GM12873 (cell line): ENCODE results near the gene CDS1.

Source experiments
- TF ChIP-seq, protein P1 (sequence below): IDR thresholded peaks from 2 replicates; pipeline ENCODE4 v1.5.1; 2012; ENCODE audit warnings: low read depth, mild to moderate bottlenecking, moderate library complexity, low read length, control low read depth; ENCODE audit not compliant: insufficient read depth; ENCODE audit errors: missing control alignments

The CDS1 gene

DNA sequence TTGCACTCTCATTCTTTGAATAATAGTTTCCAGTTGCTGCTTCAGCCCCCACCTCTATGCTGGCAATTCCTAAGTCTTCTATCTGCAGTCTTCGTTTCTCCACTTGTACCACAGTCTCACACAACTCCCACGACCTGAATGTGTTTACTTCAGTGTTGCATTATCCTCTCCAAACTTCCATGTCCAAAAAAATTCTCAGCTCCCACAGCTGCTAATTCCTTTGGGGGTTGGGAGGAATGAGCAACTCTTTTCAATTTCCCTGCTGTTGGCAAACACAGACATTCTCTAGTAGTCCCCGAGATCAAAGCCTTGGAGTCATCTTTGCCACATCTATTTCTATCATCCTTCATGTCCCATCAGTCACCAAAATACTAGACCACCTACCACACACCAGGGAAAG, 14.4 kb upstream of the CDS1 start:
- TF ChIP-seq, protein P1, sequence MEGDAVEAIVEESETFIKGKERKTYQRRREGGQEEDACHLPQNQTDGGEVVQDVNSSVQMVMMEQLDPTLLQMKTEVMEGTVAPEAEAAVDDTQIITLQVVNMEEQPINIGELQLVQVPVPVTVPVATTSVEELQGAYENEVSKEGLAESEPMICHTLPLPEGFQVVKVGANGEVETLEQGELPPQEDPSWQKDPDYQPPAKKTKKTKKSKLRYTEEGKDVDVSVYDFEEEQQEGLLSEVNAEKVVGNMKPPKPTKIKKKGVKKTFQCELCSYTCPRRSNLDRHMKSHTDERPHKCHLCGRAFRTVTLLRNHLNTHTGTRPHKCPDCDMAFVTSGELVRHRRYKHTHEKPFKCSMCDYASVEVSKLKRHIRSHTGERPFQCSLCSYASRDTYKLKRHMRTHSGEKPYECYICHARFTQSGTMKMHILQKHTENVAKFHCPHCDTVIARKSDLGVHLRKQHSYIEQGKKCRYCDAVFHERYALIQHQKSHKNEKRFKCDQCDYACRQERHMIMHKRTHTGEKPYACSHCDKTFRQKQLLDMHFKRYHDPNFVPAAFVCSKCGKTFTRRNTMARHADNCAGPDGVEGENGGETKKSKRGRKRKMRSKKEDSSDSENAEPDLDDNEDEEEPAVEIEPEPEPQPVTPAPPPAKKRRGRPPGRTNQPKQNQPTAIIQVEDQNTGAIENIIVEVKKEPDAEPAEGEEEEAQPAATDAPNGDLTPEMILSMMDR = no peak

DNA sequence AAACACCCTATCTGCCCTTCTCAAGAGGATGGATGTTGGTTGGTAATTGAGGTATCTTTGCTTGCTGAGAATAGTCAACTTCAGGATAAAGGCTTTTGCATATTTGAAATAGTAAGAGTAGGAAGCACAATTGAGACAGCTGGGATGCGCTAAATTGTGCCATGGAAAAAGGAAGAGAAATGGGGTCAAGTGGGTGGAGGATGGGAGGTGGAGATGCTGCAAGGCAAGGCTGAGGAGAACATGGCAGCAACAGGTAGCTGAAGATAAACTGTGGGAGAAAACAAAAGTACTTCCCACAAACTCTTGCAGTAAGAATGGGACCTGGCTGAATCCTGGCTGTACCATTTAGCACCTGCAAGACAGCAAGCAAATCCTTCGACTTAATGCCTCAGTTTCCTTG, 13.9 kb upstream of the CDS1 start:
- TF ChIP-seq, protein P1 = no peak

DNA sequence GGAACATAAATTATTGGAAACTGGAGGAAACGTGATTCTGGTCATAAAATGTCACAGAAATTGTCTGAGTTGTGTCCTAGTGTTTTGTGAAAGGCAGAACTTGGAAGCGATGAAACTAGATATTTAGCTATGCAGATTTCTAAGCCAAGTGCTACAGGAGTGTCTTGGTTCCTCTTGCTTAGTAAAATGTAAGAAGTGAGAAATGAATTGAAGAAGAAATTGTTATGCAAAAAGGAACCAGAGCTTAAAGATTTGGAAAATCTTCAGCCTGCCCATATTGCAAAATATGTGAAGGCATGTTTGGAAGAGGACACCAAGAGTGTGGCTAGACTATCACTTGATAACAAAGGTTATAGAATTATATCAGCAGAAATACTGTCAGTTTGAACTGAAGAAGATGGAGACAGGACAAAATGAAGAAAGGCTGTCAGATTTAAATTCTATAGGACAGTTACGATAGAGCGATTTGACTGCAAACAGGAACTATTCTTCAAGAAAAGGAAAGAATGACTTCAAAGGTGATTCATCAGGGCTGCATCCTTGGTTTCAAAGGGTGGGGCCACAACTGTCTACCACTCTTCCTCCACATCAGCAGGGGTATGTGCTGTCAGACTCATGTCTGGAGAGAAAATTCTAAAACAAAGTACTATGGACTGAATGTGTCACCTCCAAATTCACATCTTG, 9.4 kb upstream of the CDS1 start:
- TF ChIP-seq, protein P1 = no peak

DNA sequence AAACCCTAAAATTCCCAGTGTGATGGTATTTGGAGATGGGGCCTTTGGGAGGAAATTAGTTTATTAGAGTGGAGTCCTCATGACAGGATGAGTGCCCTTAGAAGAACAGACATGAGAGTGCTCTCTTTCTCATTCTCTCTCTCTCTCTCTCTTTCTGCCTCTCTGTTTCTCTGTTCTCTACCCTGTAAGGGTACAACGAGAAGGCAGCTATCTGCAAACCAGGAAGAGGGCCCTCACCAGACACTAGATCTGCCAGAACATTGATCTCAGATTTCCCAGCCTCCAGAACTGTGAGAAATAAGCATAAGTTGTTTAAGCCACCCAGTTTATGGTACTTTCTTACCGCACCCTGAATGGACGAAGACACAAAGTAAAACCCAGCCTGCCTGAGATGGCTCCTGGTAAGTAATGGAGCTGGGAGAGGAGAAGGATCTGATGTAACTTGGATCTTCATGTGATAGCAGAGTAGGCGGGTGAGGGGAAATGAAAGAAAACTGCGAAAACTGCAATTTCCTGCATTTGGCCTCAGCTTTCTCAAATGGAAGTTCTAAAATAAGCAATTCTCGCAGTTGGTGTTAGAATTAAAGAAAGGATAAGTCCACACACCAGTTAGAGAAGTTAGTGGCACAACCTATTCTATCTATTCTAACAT, 8.7 kb upstream of the CDS1 start:
- TF ChIP-seq, protein P1 = no peak

DNA sequence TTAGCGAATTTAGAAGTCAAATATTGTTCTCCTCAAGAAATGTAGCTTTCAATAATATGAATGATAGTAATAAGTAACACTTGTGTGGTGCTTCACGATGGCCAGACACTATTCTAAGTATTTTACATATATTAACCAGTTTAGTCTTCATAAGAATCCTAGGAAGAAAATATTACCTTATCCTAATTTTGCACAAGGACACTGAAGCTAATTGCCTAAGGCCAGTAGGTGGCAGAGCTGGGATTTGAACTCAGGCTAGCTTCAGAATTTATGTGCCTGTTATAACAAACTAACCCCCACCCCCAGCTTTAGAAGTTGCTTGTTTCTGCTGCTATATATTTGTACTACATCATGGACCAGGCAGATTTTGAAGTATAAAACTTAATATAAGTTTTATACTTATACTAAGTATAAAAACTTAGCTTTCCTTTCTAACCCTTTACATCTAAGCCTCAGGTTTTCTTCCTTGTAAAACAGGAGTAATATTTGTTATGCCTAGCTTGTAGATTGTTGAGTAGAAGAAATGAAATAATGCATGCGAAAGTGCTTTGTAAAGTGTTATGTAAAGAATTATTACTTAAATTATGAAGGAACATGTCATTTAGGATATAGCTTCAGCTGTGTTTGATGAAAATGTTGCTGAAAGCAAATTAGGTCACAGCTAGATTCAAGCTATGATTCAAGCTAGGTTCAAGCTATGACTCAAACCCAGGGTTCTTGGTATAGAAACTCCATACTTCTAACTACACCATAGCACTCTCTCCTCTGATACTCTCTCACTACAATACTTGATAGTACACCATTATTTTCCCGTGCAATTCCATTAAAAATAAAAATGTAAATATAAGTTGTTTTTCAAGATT, 4.2 kb upstream of the CDS1 start:
- TF ChIP-seq, protein P1 = peak; percentile 44

DNA sequence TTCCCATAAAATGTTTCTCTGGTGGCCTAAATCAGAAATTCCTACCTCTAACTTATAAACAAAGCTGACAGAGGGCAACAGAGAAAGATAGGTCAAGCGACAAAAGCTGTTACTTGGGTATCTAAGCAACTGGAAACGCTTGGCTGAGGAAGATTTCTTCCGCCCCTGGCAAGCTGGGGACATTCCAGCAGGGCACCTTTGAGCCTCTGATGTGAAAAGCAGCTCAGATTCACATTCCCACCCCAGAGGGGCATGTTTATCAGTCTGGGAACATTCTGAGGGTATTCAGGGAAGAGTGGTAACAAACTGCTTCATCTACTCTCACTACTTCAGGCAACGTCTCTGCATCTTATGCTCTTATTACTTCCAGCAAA, 3.5 kb upstream of the CDS1 start:
- TF ChIP-seq, protein P1 = no peak
